SK-MEL-5 (cell line): ENCODE results near the gene EGR2. TPM values are rescaled to one million over a fixed set of nuclear protein-coding genes. Genes with fewer than 3 reads are reported as not detected.
"Not testable (repeated sequence)": the region's sequence is repeated elsewhere in the genome, so short reads cannot be mapped to it uniquely, and the experiment has no call there.

Experiments
- DNase-seq: peaks from one replicate; pipeline ENCODE4 v3.0.0-alpha.2; 2016; ENCODE audit warnings: low read depth, low spot score
- in situ Hi-C: cut with HindIII; loops from 2 replicates; pipeline ENCODE4 v1.10.0; 2016; ENCODE audit warnings: low sequenced_read_pairs, high pct_unique_total_duplicates, low pct_unique_long_range_greater_than_20kb
- total RNA-seq: library from RNA; depleted of rRNA; stranded (reverse); fragments of >200 nt; shearing (Covaris generic); gene quantifications from 2 replicates; pipeline ENCODE4 v1.2.3, GENCODE V29; 2014

Gene EGR2
- total RNA-seq, 1 experiment from 2014 or later = 0.63 TPM

DNA sequence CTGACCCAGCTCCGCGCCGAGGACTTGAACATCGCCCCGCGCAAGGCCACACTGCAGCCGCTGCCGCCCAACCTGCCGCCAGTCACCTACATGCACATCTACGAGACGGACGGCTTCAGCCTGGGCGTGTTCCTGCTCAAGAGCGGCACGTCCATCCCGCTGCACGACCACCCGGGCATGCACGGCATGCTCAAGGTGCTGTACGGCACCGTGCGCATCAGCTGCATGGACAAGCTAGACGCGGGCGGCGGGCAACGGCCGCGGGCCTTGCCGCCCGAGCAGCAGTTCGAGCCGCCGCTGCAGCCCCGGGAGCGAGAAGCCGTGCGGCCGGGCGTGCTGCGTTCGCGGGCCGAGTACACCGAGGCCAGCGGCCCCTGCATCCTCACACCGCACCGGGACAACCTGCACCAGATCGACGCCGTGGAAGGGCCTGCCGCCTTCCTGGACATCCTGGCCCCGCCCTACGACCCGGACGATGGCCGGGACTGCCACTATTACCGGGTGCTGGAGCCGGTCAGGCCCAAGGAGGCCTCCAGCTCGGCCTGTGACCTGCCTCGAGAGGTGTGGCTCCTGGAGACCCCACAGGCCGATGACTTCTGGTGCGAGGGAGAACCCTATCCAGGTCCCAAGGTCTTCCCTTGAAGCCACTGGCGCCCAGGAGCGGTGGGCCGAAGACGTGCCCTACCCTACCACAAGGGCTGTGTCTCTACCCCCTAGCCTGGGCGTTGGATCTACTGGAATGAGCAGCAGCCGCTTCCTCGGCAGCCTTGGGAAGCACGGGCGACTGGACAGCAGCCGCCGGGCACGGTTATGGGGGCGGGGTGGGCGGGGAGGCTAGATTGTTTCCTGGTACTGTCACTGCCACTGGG, 10.7 kb downstream of the EGR2 start:
- peak; percentile 14 for DNase-seq
- in situ Hi-C loops = no loop called here

DNA sequence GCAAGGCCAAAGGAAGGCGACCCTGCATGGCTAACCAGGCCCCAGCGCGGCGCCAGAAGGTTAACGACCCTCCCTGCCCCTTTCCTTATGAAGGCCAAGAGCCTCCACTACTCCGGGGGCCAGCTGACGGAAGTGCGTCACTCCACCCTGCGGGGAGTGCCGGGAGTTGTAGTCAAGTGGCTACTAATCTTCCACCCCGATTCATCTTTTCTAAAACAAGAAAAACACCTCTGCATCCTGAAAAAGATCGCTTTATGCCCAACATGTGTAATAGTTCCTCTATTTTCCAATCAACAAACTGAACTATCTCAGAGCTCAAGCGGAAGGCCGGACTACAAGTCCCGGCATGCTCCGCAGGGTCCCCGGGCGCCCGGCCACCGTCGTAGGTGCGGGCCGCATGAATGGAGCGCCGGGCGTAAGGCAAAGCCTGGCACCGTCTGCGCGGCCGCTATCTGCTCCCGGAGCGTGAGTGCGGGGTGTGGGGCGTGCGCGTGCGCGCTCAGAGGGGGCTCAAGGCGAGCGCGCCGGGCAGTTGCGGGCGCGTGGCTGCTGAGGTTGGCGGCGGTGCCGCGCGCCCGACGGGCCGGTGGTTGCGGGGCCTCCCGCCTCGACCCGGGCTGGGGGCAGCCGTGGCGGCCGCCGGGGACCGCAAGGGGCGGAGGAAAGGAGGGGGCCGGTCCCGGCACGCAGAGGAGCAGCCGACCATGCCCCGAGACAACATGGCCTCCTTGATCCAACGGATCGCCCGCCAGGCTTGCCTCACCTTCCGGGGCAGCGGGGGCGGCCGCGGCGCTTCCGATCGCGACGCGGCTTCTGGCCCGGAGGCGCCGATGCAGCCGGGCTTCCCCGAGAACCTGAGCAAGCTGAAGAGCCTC, 11.6 kb downstream of the EGR2 start, which contains the start of gene ADO:
Gene ADO (plus strand): TSS at position 365 of the 875 bp plus-strand sequence. CDS start 340 bp downstream, at position 705.
- in situ Hi-C loops = no loop called here
- peak; percentile 77 for DNase-seq

DNA sequence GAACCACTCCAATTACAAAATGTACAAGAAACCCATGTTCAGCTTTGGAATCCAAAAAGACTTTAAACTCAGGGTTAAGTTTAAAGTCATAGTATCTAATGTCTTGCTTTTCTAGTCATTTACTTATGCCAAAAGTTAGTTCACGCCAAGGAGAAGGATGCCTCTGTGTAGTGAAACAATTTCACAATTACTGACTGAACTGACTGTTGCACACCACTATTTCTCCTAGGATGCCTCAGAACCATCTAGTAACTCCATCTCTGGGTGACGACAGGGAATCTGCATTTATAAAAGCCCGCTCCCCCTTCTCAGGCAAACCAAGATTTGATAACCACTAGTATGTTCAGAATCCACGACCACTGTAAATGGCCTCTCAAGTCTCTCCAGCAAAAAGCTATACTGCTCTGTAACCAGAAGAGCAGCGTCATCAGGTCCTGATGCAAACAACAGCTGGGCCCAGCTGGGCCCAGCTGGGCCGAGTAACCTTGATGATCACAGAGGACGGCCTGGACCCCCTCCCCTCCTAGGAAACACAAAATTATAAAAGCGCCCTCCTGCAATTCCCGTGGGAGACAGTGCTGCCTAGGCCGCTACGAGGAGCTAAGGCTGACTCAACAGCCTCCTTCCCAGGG, 12.3 kb downstream of the EGR2 start:
- no peak for DNase-seq
- in situ Hi-C loops = no loop called here

DNA sequence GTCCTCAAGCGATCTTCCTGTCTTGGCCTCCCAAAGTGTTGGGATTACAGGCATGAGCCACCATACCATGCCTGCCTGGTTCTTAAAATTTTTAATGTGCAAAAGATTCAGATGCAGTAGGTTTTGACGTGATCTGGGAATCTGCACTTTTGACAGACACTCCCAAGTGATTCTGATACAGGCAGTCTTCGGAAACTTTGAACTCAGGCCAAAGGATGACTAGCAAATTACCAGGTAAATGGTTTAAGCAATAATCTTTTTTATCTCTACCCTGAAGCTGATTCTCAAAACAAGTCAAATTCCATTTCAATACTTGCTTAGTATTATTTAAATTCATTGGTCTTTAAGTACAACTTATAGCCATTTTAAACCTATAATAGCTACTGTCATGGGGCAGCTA, 14.3 kb downstream of the EGR2 start:
- in situ Hi-C loops = no loop called here
- no peak for DNase-seq

DNA sequence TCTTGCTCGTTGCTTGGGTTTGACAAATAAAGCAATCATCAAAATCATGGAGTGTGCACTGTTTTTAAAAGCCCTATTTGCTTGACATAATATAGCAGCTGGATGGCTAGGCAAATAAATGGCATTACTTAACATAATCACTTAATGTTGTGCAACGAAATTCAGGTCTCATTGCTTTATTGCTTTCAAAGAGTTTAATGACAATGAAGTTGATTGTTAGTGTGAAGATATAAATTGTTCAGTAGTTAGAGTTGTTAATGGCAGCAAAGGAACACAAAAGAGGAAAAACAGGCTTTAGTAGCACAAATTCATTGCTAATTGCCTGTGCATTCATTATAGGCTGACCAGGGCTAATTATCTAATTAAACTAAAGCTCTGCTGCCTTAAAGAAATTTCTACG, 19.3 kb downstream of the EGR2 start:
- DNase-seq = no peak
- in situ Hi-C loops = no loop called here

DNA sequence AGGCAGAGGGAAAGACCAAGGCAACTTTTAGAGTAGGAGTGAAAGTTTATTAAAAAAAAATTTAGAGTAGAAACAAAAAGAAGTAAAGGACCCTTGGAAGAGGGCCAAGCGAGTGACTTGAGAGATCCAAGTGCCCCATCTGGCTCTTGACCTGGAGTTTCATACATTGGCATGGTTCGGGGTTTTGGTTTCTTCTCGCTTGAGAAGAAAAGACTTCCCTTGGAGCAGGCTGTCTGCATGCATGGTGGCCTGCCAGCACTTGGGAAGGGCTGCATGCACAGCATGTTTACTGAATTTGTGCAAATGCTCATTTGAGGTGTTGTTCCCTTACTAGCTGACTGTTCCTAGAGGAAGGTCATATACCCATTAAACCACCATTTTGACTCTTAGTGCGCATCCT, 20.4 kb downstream of the EGR2 start:
- no peak for DNase-seq
- in situ Hi-C loops = no loop called here

DNA sequence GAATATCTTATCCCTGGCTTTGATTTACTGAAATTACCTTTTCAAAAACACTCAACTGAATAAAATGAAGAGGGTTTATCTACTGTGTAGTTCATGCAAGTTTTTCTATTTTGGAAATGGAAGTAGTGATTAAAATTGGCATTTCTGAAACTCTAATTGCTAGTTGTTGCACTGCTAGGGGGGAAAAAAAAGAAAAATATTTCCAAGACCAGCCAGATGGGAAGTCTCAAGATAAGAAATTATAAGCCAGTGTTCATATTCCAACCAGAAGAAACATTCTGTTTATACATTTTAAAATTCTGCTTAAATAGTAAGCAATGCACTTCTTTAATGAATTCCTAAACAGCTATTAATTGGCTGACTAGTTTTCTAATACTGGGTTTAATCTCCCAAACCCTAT, 21.1 kb downstream of the EGR2 start:
- no peak for DNase-seq
- in situ Hi-C loops = no loop called here

DNA sequence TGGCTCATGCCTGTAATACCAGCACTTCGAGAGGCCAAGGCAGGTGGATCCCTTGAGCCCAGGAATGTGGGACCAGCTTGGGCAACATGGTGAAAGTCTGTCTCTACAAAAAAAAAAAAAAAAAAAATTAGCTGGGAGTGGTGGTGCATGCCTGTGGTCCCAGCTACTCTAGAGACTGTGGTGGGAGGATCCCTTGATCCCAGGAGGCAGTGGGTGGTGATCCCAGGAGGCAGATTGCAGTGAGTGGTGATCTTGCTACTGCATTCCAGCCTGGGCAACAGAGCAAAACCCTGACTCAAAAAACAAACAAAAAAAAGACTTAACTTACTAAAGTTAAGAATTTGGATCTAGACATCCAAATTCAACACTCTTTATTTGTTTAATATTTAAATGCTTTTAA, 21.9 kb downstream of the EGR2 start:
- DNase-seq = no peak
- in situ Hi-C loops = no loop called here

DNA sequence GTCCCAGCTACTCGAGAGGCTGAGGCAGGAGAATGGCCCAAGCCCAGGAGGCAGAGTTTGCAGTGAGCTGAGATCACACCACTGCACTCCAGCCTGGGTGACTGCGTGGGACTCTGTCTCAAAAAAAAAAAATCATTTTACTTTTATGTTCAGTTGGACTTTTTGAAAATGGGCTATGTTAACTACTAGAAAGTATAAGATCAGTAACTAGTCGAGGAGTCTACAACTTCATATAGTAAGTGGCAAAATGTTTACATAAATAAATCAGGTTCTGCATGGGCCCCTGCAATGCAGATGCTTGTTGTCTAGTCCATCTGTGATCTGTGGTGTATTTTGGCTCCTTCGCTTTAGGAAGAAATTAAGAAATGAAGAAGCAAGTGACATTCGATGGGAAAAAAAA, 23.9 kb downstream of the EGR2 start:
- no peak for DNase-seq
- in situ Hi-C loops = no loop called here

DNA sequence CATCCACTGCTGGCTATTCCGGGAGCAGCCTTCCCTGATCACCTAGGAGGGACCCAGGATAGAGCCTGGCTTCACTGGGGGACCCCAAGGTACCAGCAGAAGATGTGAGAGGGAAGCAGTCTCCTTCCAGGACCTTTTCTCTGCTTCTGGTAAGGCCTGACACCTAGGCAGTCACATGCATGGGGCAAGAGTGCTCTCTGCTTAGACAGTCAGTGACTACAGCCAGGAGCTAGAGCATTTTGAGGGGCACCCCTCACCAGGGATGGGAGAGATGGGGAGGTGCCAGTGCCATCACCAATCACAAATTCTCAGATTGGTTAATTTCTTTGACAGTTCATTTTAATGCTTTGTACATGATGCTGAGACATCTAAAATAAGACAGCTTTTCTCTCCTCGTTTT, 25.6 kb downstream of the EGR2 start:
- in situ Hi-C loops = no loop called here

DNA sequence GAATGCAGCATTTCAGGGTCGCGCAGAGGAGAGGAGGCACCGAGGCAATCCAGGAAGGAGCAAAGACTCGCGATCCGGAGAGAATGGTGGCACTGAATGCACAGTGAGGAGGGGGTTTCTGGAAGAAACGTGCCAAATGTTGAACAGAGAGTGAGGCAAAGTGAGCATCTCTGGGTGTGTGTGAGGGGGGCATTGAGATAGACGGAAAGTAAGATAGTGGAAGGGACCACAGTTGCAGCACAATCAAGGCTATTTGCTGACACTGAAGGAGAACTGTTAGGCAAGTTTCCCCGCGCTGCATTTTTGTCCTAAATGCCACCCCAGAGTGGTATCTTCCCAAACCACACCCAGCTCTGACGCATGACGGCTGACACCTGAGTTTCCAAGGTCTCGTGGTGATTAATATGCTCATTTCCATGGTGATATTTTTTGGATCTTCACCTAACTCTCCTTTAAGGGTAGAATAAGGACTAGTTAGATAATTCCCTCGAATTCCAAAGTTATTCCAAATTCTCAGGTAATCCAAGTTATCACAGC, 26.1 kb downstream of the EGR2 start:
- in situ Hi-C loops = no loop called here
- DNase-seq = no peak

More for the DNA sequence above, 25.6 kb downstream of the EGR2 start:
- no peak for DNase-seq

DNA sequence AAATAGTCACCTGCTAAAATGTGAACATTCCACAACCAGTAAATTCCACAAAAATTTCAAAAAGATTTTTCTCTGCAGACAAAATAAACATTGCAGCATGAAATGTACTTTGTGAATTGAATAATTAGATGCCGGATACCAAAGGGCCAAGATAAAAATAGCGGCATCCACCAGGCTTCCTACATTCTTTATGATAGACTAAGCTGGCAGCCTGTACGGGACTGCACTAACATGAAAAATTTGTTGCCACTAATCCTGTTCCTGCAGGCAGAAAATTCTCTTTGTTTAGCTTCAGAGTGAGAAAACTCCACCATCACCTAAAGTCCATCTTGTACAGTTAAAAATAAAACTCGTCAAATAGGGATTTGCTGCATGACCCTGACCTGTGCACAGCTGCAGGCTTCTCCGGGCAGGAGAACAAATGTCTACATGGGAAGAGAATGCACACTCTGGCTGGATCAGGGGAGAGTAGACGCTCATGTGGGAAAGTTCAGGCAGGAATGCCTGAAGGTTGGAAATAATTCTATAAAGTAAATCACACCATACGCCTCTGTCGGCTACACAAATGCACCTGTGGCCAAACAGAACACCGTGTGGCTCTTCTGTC, 27.2 kb downstream of the EGR2 start:
- in situ Hi-C loops = no loop called here
- DNase-seq = no peak

DNA sequence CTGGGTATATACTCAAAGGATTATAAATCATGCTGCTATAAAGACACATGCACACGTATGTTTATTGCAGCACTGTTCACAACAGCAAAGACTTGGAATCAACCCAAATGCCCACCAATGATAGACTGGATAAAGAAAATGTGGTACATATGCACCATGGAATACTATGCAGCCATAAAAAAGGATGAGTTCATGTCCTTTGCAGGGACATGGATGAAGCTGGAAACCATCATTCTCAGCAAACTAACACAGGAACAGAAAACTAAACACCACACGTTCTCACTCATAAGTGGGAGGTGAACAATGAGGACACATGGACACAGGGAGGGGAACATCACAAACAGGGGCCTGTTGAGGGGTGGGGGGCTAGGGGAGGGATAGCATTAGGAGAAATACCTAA, 27.9 kb downstream of the EGR2 start:
- in situ Hi-C loops, DNase-seq: not testable (repeated sequence)

DNA sequence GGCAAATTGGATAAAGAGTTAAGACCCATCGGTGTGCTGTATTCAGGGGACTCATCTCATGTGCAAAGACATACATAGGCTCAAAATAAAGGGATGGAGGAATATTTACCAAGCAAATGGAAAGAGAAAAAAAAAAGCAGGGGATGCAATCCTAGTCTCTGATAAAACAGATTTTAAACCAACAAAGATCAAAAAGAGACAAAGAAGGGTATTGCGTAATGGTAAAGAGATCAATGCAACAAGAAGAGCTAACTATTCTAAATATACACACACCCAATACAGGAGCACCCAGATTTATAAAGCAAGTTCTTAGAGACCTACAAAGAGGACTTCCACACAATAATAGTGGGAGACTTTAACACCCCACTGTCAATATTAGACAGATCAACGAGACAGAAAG, 31.6 kb downstream of the EGR2 start:
- DNase-seq, in situ Hi-C loops: not testable (repeated sequence)

DNA sequence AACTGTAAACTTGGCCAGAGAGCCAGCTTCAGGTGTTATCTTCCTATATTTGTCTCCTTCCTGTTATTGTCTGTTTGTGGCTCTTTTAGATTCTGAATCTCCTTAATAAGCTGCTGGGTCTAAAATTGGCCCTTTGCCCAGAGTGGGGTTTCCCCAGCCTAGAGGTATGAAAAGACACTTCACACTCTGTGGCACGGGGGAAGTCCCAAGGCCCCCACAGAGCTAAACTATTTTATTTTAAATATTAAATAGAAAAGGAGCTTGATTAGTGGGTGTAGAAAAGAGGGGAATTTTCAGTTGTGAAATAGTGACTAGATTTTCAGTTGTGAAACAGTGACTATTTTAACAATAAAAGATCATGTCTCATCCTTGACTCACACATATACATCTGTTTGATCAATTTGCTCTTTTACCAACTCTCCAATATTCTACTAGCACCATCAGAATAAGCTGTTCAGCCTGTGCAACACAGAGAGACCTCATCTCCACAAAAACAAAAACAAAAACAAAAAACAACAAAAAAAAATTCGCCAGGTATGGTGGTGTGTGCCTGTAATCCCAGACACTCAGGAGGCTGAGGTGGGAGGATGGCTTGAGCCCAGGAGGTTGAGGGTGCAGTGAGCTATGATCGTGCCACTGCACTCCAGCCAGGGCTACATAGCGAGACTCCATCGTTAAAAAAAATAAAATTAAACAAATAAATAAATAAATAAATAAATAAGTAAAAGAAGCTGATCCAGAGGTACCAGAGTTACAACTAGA, 36.5 kb downstream of the EGR2 start:
- in situ Hi-C loops = no loop called here
- no peak for DNase-seq

DNA sequence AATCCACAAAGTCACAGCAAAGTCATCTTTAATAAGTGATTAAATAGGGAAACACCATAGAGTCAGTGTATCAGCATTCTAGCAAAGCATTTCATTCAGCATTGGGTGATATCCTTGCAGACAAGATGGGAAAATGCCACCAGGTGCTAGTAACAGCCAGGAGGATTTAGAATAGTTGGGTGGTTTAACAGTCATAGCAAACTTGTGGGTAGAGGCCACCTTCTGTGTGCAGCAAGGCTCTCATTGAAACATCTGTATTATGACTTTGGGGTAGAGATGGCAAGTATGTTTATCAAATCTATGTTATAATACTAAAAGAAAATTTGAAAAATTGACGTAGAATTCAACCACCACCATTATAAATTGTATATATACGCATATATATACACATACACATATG, 38.0 kb downstream of the EGR2 start:
- DNase-seq = no peak
- in situ Hi-C loops = no loop called here
